Measurements from ENCODE around the gene PDE7B.

PDE7B gene

GRCh38 chr6:136201732-136202131 is 350.2 kb downstream of the PDE7B start:
- no peak for DNase-seq (ENCODE audit: low read depth)
- H3K4me3 ChIP-seq (ENCODE audit: control insufficient read depth, low read depth, low read length), result no peak overlapping the region
- TF ChIP-seq, protein P1, sequence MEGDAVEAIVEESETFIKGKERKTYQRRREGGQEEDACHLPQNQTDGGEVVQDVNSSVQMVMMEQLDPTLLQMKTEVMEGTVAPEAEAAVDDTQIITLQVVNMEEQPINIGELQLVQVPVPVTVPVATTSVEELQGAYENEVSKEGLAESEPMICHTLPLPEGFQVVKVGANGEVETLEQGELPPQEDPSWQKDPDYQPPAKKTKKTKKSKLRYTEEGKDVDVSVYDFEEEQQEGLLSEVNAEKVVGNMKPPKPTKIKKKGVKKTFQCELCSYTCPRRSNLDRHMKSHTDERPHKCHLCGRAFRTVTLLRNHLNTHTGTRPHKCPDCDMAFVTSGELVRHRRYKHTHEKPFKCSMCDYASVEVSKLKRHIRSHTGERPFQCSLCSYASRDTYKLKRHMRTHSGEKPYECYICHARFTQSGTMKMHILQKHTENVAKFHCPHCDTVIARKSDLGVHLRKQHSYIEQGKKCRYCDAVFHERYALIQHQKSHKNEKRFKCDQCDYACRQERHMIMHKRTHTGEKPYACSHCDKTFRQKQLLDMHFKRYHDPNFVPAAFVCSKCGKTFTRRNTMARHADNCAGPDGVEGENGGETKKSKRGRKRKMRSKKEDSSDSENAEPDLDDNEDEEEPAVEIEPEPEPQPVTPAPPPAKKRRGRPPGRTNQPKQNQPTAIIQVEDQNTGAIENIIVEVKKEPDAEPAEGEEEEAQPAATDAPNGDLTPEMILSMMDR (IDR thresholded peaks at IDR 0.05; ENCODE audit: control insufficient read depth, insufficient read depth, low read depth, low read length, missing control alignments), result no peak

- TF ChIP-seq, protein P1 (IDR thresholded peaks at IDR 0.05; ENCODE audit: control insufficient read depth, insufficient read depth, low read depth, low read length, missing control alignments), result no peak
- DNase-seq (ENCODE audit: low read depth), result no peak
- no peak overlapping the region for H3K4me3 ChIP-seq (ENCODE audit: control insufficient read depth, low read depth, low read length)
Observed at GRCh38 chr6:136208783-136209182, 357.3 kb downstream of the PDE7B start.

DNA sequence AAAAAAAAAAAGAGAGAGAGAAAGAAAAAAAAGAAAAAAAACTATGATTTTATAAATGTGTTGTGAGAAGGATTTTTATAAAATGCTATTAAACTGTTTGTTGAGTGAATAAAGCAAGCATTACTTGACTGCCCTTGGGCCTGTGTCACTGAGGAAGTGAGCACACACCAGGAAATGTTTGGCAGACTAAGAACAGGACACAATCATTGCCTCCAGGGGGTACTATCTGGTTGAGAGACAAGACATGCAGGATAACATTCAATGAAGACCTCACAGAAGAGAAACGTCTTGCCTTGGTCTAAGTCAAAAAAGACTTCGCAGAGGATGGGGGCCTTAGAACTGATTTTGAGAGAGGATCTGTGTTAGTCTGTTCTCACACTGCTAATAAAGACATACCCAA is 358.0 kb downstream of the PDE7B start:
- no peak for DNase-seq (ENCODE audit: low read depth)
- H3K4me3 ChIP-seq (ENCODE audit: control insufficient read depth, low read depth, low read length), result no peak overlapping the region
- TF ChIP-seq, protein P1 (IDR thresholded peaks at IDR 0.05; ENCODE audit: control insufficient read depth, insufficient read depth, low read depth, low read length, missing control alignments), result no peak

- no peak overlapping the region for H3K4me3 ChIP-seq (ENCODE audit: control insufficient read depth, low read depth, low read length)
- TF ChIP-seq, protein P1 (IDR thresholded peaks at IDR 0.05; ENCODE audit: control insufficient read depth, insufficient read depth, low read depth, low read length, missing control alignments), result no peak
- no peak for DNase-seq (ENCODE audit: low read depth)
Observed at GRCh38 chr6:136210398-136211165, 359.1 kb downstream of the PDE7B start.

DNA sequence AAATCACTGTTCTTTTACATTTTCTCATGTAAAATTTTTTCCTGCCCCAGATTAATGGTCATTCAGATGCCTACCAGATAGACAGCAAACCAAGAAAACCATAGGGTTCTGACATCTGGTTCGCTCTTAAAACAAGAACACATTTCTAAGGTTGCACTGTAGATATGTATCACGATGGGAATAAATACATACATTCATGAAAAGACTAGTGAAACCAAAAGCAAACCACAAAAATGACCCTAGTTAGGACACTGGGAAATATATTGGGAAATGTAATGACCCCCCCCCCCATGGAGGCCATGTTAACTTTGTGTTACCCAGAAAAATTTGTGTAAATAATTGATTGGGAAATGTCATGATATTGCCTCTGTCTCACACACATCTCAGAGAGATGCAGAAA is 361.1 kb downstream of the PDE7B start:
- TF ChIP-seq, protein P1 (IDR thresholded peaks at IDR 0.05; ENCODE audit: control insufficient read depth, insufficient read depth, low read depth, low read length, missing control alignments), result no peak
- DNase-seq (ENCODE audit: low read depth), result no peak

DNA sequence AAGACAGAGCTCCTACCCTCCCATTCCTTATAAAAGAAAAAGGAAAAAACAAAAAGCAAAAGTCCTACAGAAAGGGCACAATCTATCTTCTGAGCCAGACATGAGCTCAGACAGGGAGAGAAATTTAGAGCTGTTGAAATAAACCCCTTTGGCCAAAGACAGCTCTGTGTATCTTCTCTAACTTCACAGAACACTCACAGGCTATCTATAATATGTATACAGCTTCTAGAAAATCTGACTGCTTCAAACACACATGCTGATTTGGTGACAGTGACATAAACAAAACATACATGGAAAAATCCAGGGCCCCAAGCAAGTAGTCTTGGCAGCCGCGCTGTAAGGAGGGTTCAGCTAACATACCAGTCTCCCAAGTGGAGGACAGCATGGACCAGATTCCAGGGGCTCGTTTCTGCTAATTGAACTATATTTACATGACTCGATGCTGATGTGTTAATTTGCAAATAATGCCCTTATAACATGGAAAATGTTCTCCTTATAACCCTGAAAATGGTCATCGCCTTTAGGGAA is 361.6 kb downstream of the PDE7B start:
- no peak for DNase-seq (ENCODE audit: low read depth)
- H3K4me3 ChIP-seq (ENCODE audit: control insufficient read depth, low read depth, low read length), result no peak overlapping the region
- TF ChIP-seq, protein P1 (IDR thresholded peaks at IDR 0.05; ENCODE audit: control insufficient read depth, insufficient read depth, low read depth, low read length, missing control alignments), result no peak

More for the DNA sequence above, 361.1 kb downstream of the PDE7B start:
- no peak overlapping the region for H3K4me3 ChIP-seq (ENCODE audit: control insufficient read depth, low read depth, low read length)

Data from AG09309 (cell line).